NCI-H1048 (cell line): Measurements from ENCODE around the gene TM4SF5.
"Not testable (repeated sequence)": the region's sequence is repeated elsewhere in the genome, so short reads cannot be mapped to it uniquely, and the experiment has no call there.

Source experiments
- DNase-seq: peaks from one replicate; lab custom pipeline; 2025; lab: John Stamatoyannopoulos, UW

Gene TM4SF5

DNA sequence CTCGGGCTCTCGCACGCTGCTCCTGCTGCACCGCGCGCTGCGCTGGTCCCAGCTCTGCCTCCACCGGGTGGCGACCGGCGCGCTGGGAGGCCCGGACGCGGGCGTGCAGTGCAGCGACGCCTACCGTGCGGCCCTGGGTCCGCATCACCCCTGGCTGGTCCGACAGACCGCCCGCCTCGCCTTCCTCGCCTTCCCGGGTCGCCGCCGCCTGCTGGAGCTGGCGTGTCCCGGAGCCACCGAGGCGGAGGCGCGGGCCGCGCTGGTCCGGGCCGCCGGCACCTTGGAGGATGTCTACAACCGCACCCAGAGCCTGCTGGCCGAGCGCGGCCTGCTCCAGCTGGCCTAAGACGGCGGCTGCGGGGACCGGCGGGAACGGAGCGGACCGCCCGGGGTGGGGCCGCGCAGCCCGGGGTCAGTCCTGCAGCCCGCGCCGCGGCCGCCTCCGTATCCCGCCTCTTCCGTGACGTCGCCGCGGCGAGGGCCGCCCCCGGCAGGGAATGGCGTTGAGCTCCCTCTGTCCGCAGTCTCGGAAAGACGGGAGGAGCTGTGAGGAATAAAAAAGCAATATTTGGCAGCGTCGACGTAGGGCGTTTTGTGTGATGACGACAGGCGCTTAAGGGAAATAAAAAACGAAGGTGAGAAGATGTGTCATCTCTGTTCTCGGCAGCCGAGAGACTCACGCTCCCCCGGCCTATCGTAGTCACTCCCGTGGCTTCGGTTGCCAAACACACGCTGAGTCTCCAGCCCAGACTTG, 18.4 kb downstream of the TM4SF5 start:
- DNase-seq: peak; percentile 38

- DNase-seq: no peak
These were observed 19.0 kb downstream of the TM4SF5 start for GRCh38 chr17:4790705-4791088.

DNA sequence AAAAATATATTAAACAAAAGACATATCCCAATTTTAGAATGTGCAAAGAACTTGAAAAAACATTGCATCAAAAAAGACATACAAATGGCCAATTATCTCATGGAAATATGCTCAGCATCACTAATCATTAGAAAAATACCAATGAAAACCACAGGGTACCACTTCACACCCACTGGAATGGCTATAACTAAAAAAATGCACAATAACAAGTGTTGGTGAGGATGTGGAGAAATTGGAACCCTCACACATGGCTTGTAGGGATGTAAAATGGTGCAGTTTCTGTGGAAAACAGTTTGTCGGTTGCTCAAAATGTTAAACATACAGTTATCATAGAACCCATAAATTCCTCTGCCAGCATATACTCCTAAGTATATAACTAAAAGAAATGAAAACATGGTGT, 23.5 kb downstream of the TM4SF5 start:
- DNase-seq: no peak

DNA sequence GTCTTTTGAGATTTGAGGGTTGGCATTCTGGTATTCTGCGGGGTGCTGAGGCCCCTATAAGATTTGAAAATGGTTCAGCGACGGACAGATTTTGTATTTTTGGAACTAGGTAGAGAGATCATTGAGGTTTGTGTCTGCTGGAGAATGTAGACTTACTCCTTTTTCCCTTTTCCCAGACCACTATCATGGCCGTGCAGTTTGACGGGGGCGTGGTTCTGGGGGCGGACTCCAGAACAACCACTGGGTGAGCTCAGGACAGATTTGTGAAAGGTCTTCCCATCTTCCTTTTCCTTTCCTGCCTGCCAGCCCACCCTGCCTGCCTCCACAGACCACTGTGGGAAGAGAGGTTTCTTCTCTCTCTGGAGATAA, 24.9 kb downstream of the TM4SF5 start:
- no peak for DNase-seq

DNA sequence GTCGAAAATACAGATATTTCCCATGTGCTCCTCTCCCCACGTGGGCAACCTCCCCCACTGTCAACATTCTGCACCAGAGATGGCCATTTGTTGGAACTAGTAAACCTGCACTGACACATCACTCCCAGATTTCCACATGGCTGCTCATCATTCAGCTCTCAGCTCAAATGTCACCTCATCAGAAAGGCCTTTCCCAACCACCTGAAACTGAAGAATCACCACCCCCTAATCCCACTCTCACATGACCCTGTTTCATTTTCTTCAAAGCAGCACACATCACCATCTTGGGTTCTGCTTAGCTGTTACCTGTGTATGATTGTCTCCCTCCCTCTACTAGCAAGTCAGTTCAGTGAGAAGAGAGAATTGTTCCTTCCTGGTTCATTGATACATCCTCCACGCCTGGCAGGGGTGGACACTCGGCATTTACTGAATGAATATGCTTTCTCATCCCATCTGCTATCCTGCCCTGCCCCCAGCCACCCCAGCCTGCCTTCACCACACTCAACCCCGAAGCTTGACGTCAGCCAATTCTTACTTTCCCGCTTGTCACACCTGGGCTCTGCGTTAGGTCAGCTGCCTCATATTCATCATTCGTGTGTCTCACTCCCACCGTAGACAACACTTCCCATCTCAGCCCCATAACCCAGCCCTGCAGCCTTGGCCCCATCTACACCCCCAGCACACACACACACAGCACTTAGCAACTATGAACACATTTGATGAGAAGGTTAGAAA, 28.9 kb downstream of the TM4SF5 start:
- DNase-seq: no peak

DNA sequence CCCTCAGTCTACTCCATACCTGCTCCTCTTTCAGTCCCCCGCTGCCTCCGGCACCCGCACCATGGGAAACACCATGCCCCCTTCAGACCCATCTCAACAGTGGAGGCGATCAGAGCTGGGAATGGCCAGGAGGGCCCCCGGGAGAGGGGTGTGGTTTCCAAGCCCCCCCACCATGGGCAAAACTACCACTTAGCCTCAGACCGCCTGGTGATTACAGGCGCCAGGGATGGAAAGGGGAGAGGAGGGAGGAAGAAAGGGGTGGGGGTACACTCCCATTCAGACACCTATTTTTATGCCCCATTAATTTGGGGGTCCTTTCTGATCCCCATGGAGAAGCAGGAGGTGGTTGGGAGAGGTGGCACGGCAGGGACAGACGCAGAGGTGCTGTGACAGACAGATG, 30.5 kb downstream of the TM4SF5 start, which contains the start of gene C17orf114:
Gene C17orf114, minus strand, starts transcription at position 101 of the 400 bp plus-strand sequence.
- no peak for DNase-seq

DNA sequence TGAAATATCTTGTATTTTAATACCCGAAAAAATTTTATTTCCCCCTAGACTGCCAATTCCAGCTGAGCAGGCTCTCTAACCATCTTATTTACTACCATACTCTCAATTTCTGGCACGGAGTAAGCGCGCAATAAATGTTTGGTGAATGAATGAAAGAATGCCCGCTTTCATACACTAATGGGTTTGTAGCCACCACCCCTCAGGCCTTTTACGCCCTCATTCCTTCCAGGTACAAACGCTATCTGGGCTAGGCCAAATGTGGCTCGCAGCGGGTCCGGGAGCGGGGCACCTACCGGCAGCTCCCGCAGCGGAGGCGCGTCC, 34.7 kb downstream of the TM4SF5 start:
- no peak for DNase-seq

- peak; percentile 63 for DNase-seq
These were observed 35.3 kb downstream of the TM4SF5 start, which contains the start of gene PLD2 for GRCh38 chr17:4806777-4807604. Gene PLD2 (plus strand): TSS chr17:4807152. CDS start chr17:4807773, 621 bp downstream.

- no peak for DNase-seq
These were observed 36.1 kb downstream of the TM4SF5 start for GRCh38 chr17:4807605-4808377.

DNA sequence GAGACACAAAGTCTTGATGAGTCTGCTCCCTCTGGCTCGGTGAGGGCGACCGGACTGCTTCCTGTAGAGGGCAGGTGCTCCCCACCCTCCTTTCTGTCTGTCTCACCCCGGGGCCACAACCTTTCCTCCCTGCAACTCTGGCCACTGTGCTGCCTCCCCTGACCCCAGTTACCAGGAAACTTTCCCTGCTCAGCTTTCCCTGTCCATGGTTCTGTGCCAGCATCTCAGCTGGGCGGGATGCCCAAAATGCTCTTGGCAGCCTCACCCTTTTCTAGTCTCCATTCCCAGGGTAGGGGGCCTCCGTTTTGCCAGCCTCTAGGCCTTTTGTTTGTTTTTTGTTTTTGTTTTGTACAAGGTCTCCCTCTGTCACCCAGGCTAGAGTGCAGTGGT, 36.7 kb downstream of the TM4SF5 start:
- no peak for DNase-seq

GRCh38 chr17:4810696-4811290, 39.1 kb downstream of the TM4SF5 start:
- DNase-seq: no peak

DNA sequence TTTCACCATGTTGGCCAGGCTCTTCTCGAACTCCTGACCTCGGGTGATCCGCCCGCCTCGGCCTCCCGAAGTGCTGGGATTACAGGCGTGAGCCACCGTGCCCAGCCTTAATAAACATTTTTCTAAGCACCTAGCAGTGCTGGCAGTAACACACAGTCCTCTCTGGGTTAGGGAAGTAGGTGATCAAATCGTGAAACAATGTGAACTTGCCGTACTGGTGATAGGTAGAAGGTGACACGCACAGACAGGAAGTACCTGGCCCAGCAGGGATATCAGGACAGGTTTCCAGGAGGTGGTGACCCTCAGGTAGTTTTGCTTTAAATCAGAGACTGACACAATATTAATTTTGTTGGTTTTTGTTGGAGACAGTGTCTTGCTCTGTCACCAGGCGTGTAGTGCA, 39.8 kb downstream of the TM4SF5 start:
- no peak for DNase-seq

- DNase-seq: no peak
These were observed 41.0 kb downstream of the TM4SF5 start for GRCh38 chr17:4812690-4813089.

DNA sequence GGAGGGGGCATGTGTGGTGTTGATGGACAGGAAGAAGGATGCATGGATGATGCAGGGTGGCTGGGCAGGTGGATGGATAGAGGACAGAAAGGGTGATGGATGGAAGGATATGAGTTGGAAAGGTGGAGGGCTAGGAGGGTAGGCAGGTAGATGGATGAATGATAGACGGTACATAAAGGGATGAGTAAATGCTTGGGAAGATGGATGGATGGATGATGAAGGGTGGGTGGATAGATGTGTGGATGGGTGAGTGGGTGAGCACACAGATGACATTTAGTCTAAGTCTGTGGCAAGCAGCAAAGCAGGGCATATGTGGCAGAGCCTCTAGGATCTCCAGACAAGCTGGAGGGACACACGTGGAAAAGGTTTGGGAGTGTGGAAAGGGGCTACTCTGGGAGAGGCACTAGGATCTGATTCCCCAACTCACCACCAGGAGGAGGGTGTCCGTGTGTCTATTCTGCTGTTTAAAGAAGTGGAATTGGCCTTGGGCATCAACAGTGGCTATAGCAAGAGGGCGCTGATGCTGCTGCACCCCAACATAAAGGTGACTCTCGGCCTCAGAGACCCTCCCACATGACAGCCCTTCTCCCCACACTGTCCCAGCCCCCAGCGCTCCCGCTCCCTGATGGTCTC, 43.5 kb downstream of the TM4SF5 start:
- DNase-seq: no peak

- no peak for DNase-seq
These were observed 45.1 kb downstream of the TM4SF5 start for GRCh38 chr17:4816826-4817225.

- no peak for DNase-seq
These were observed 46.6 kb downstream of the TM4SF5 start for GRCh38 chr17:4818276-4818675.

DNA sequence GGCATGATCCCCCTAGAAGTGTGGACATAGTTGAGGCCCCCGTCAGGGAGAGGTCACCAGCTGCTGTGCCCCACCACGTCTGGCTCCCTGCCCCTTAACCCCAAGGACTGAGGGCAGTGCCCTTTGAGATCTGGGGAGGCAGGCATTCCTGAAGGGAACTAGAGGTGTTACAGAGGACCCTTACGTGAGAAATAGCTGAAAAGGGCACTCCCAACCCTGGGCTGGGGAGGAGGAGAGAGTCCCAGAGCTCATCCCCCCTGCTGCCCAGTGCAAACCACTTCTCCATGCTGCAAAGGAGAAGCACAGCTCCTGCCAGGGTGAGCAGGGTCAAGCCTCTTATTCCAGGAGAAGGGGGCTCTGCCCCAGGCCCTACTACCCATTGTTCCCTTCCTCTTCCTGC, 51.1 kb downstream of the TM4SF5 start:
- no peak for DNase-seq

GRCh38 chr17:4823373-4824089, 51.8 kb downstream of the TM4SF5 start:
- no peak for DNase-seq

GRCh38 chr17:4827399-4827798, 55.7 kb downstream of the TM4SF5 start:
- no peak for DNase-seq

GRCh38 chr17:4832829-4833177, 61.1 kb downstream of the TM4SF5 start:
- DNase-seq: not testable (repeated sequence)
